WTC11 (cell line): ENCODE data around the gene CABP1. TPM values are rescaled to one million over a fixed set of nuclear protein-coding genes. Genes with fewer than 3 reads are reported as not detected.

Source experiments
- ATAC-seq: fragments of 200-7000 bp; cut with Tn5 transposase; 2 replicates; pipeline ENCODE4 v1.10.0; 2021; ENCODE audit warnings: mild to moderate bottlenecking, moderate library complexity
- CTCF ChIA-PET: fragments of 300-600 bp; sonication (Branson Sonifier 250); formaldehyde crosslinking; loops from one replicate; lab custom pipeline; 2021; ENCODE audit warnings: antibody characterized with exemption; lab: Charles Lee
- POLR2A ChIA-PET: fragments of 350-600 bp; sonication (Branson Sonifier 250); formaldehyde crosslinking; loops from one replicate; lab custom pipeline; 2021; ENCODE audit warnings: antibody characterized with exemption; lab: Charles Lee
- DNase-seq: peaks from one replicate; pipeline ENCODE4 v3.0.0; 2021; ENCODE audit warnings: low spot score
- H3K27ac Mint-ChIP-seq: 2 replicates; pipeline ENCODE4 v1.8.0; 2021; ENCODE audit warnings: mixed read lengths
- H3K27me3 Mint-ChIP-seq: 2 replicates; pipeline ENCODE4 v1.8.0; 2021; ENCODE audit warnings: low read depth, mild to moderate bottlenecking, moderate library complexity, mixed read lengths
- H3K36me3 Mint-ChIP-seq: 2 replicates; pipeline ENCODE4 v1.8.0; 2021; ENCODE audit warnings: mixed read lengths
- H3K4me1 Mint-ChIP-seq: 2 replicates; pipeline ENCODE4 v1.8.0; 2022; ENCODE audit warnings: mixed read lengths
- H3K4me3 Mint-ChIP-seq: 2 replicates; pipeline ENCODE4 v1.8.0; 2021; ENCODE audit warnings: mild to moderate bottlenecking, moderate library complexity, mixed read lengths
- H3K9me3 Mint-ChIP-seq: 2 replicates; pipeline ENCODE4 v1.8.0; 2021; ENCODE audit warnings: mixed read lengths
- ATF2 ChIP-seq: sonication (generic); formaldehyde crosslinking; IDR thresholded peaks from 2 replicates; pipeline ENCODE4 v1.8.1; 2022; ENCODE audit warnings: low read depth, missing genetic modification reagents, borderline replicate concordance
- CDX4 ChIP-seq: fragments of 250-450 bp; sonication (Bioruptor Pico); IDR thresholded peaks from 2 replicates; pipeline ENCODE4 v1.9.0; 2021; ENCODE audit warnings: moderate library complexity, mild to moderate bottlenecking, inconsistent platforms, borderline replicate concordance
- E2F4 ChIP-seq: sonication (generic); formaldehyde crosslinking; IDR thresholded peaks from 2 replicates; pipeline ENCODE4 v1.8.1; 2022; ENCODE audit warnings: low read depth, mild to moderate bottlenecking, moderate library complexity, missing genetic modification reagents, borderline replicate concordance
- FOXP1 ChIP-seq: sonication (generic); formaldehyde crosslinking; IDR thresholded peaks from 2 replicates; pipeline ENCODE4 v1.8.0; 2022; ENCODE audit warnings: missing genetic modification reagents, mild to moderate bottlenecking, moderate library complexity, borderline replicate concordance
- HMGXB4 ChIP-seq: sonication (generic); formaldehyde crosslinking; IDR thresholded peaks from 2 replicates; pipeline ENCODE4 v1.8.1; 2023; ENCODE audit warnings: mild to moderate bottlenecking, moderate library complexity, missing genetic modification reagents
- JUN ChIP-seq: sonication (generic); formaldehyde crosslinking; IDR thresholded peaks from 2 replicates; pipeline ENCODE4 v1.8.0; 2023; ENCODE audit warnings: mild to moderate bottlenecking, missing genetic modification reagents
- SMAD3 ChIP-seq: sonication (generic); formaldehyde crosslinking; IDR thresholded peaks from 2 replicates; pipeline ENCODE4 v1.8.0; 2022; ENCODE audit warnings: missing genetic modification reagents, mild to moderate bottlenecking, borderline replicate concordance
- USF2 ChIP-seq: sonication (generic); formaldehyde crosslinking; IDR thresholded peaks from 2 replicates; pipeline ENCODE4 v1.8.1; 2023; ENCODE audit warnings: mild to moderate bottlenecking, missing genetic modification reagents, moderate library complexity
- ZNF121 ChIP-seq: sonication (generic); formaldehyde crosslinking; IDR thresholded peaks from 2 replicates; pipeline ENCODE4 v1.8.0; 2023; ENCODE audit warnings: missing genetic modification reagents
- ZNF138 ChIP-seq: sonication (generic); formaldehyde crosslinking; conservative IDR thresholded peaks from 2 replicates; pipeline ENCODE4 v1.8.1; 2022; ENCODE audit warnings: mild to moderate bottlenecking, moderate library complexity, missing genetic modification reagents
- ZNF416 ChIP-seq: fragments of 250-450 bp; sonication (Bioruptor Pico); IDR thresholded peaks from 2 replicates; pipeline ENCODE4 v1.9.0; 2021; ENCODE audit warnings: mild to moderate bottlenecking, inconsistent platforms
- ZNF423 ChIP-seq: fragments of 250-450 bp; sonication (Bioruptor Pico); IDR thresholded peaks from 2 replicates; pipeline ENCODE4 v2.1.2; 2022; ENCODE audit warnings: mild to moderate bottlenecking, moderate library complexity
- total RNA-seq: library from RNA; stranded (reverse); gene quantifications from 3 replicates; pipeline ENCODE4 v1.2.3, GENCODE V29; 2021
- TF ChIP-seq, protein P1 (sequence below): sonication (generic); formaldehyde crosslinking; IDR thresholded peaks from 2 replicates; pipeline ENCODE4 v1.8.0; 2023; ENCODE audit warnings: mild to moderate bottlenecking, missing genetic modification reagents

The CABP1 gene
- total RNA-seq, 1 experiment from 2014 or later, result 14.1 TPM

DNA sequence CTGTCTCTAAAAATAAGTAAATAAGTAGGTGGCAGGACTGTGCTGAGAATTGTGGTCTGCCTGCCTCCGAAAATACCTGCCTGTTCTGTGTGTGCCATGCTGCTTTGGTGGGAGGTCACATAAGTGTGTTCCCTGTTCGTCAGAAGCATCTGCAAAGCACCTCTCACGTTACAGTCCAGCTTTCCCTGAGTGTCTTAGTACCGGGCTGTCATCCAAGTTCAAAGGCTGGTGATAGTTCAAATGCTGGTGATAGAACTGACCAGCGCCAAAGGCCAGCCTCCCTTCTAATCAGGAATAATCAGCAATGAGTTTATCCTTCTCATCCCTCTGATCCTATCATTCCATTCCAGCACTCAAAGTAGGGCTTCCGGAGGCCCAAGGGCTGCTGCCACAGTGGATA, 5.6 kb downstream of the CABP1 start (continued):
- TF ChIP-seq ZNF423 (no peak), FOXP1 (no peak), ATF2 (CRISPR knock-in tag) (no peak), ZNF138 (CRISPR knock-in tag) (no peak), CDX4 (CRISPR knock-in tag) (no peak)
- TF ChIP-seq, protein P1, sequence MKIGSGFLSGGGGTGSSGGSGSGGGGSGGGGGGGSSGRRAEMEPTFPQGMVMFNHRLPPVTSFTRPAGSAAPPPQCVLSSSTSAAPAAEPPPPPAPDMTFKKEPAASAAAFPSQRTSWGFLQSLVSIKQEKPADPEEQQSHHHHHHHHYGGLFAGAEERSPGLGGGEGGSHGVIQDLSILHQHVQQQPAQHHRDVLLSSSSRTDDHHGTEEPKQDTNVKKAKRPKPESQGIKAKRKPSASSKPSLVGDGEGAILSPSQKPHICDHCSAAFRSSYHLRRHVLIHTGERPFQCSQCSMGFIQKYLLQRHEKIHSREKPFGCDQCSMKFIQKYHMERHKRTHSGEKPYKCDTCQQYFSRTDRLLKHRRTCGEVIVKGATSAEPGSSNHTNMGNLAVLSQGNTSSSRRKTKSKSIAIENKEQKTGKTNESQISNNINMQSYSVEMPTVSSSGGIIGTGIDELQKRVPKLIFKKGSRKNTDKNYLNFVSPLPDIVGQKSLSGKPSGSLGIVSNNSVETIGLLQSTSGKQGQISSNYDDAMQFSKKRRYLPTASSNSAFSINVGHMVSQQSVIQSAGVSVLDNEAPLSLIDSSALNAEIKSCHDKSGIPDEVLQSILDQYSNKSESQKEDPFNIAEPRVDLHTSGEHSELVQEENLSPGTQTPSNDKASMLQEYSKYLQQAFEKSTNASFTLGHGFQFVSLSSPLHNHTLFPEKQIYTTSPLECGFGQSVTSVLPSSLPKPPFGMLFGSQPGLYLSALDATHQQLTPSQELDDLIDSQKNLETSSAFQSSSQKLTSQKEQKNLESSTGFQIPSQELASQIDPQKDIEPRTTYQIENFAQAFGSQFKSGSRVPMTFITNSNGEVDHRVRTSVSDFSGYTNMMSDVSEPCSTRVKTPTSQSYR (CRISPR knock-in tag), result no peak
- TF ChIP-seq, all 79 proteins: peak for 0

GRCh38 chr12:120647375-120647755, 6.9 kb downstream of the CABP1 start:
- POLR2A ChIA-PET, result interaction anchor here (0.9 kb wide), 1 partner anchor 40 kb away, joined by 9 read pairs; the partner anchor contains the start of gene MLEC
- Mint-ChIP-seq H3K27me3 (peaks cover 9% of the 10 kb centered on the region), H3K4me3 (no peak overlapping the region), H3K9me3 (no peaks in the 10 kb centered on the region), H3K36me3 (no peaks in the 10 kb centered on the region), H3K4me1 (peaks cover 39% of the 10 kb centered on the region), H3K27ac (no peak overlapping the region)
- CTCF ChIA-PET, result interaction anchor here (0.6 to 3.9 kb wide), 14 partner anchors 8 to 485 kb away, joined by 3 to 115 read pairs (median 10); partner anchors contain the start of genes P2RX7, POP5 and UNC119B
- DNase-seq (no peak), ATAC-seq (no peak)
- TF ChIP-seq USF2 (CRISPR knock-in tag) (no peak), E2F4 (no peak), ZNF138 (CRISPR knock-in tag) (no peak), HMGXB4 (no peak), ZNF416 (CRISPR knock-in tag) (no peak), SMAD3 (no peak), JUN (no peak), ZNF121 (CRISPR knock-in tag) (no peak)
